Keratinocyte (primary cell): ENCODE measurements around the gene IFT81. TPM values are rescaled to one million over a fixed set of nuclear protein-coding genes. Genes with fewer than 3 reads are reported as not detected.

Experiments
- DNase-seq: peaks from one replicate; pipeline ENCODE4 v3.0.0-alpha.2; 2011; ENCODE audit warnings: low read depth, missing footprints, low spot score
- FAIRE-seq: peaks from 2 replicates; lab custom pipeline; 2011; peaks lifted over from hg19 to GRCh38; lab: Jason Lieb, UNC
- H2AFZ ChIP-seq: 2 replicates; pipeline ENCODE4 v1.6.0; 2012; ENCODE audit warnings: low read length, control low read depth, inconsistent platforms; ENCODE audit not compliant: control insufficient read depth
- H3K27ac ChIP-seq: 2 replicates; pipeline ENCODE4 v1.5.1; 2011; ENCODE audit warnings: low read length; ENCODE audit not compliant: control insufficient read depth, insufficient read depth
- H3K27me3 ChIP-seq: 3 replicates; pipeline ENCODE4 v1.6.0; 2011; ENCODE audit warnings: low read length; ENCODE audit not compliant: control insufficient read depth, insufficient read depth; ENCODE audit errors: extremely low read depth
- H3K36me3 ChIP-seq, 2 experiments: 2 replicates in 1 of 2; 3 replicates in 1 of 2; pipeline ENCODE4 v1.5.1; 2011; ENCODE audit warnings: low read length in 2 of 2, mild to moderate bottlenecking in 1 of 2; ENCODE audit not compliant: control insufficient read depth in 2 of 2, insufficient read depth in 2 of 2; ENCODE audit errors: extremely low read depth in 1 of 2
- H3K4me1 ChIP-seq: 3 replicates; pipeline ENCODE4 v1.5.1; 2011; ENCODE audit warnings: low read length; ENCODE audit not compliant: control insufficient read depth, insufficient read depth; ENCODE audit errors: extremely low read depth
- H3K4me2 ChIP-seq: 3 replicates; pipeline ENCODE4 v1.6.0; 2011; ENCODE audit warnings: low read depth, low read length; ENCODE audit not compliant: control insufficient read depth, insufficient read depth; ENCODE audit errors: extremely low read depth
- H3K4me3 ChIP-seq, 3 experiments: fragments of 200-600 bp in 1 of 3; sonication (generic) in 1 of 3; 2 replicates in 2 of 3; 3 replicates in 1 of 3; pipeline ENCODE4 v1.5.1; 2011 to 2016; ENCODE audit warnings: low read length in 3 of 3, mild to moderate bottlenecking in 3 of 3, control low read depth in 2 of 3, inconsistent platforms in 1 of 3, low read depth in 1 of 3, mixed read lengths in 1 of 3, mixed run types in 1 of 3, moderate library complexity in 1 of 3; ENCODE audit not compliant: control insufficient read depth in 2 of 3, insufficient read depth in 2 of 3; ENCODE audit errors: extremely low read depth in 1 of 3
- H3K79me2 ChIP-seq: 2 replicates; pipeline ENCODE4 v1.6.0; 2012; ENCODE audit warnings: low read length; ENCODE audit not compliant: control insufficient read depth, insufficient read depth
- H3K9ac ChIP-seq: 3 replicates; pipeline ENCODE4 v1.6.0; 2011; ENCODE audit warnings: low read length; ENCODE audit not compliant: control insufficient read depth, insufficient read depth; ENCODE audit errors: extremely low read depth
- H3K9me1 ChIP-seq: 3 replicates; pipeline ENCODE4 v1.6.0; 2011; ENCODE audit warnings: low read length; ENCODE audit not compliant: control insufficient read depth, insufficient read depth; ENCODE audit errors: extremely low read depth
- H3K9me3 ChIP-seq: 2 replicates; pipeline ENCODE4 v1.5.1; 2012; ENCODE audit warnings: low read depth, low read length; ENCODE audit not compliant: control insufficient read depth
- H4K20me1 ChIP-seq: 3 replicates; pipeline ENCODE4 v1.6.0; 2011; ENCODE audit warnings: low read length; ENCODE audit not compliant: control insufficient read depth, insufficient read depth; ENCODE audit errors: extremely low read depth
- CTCF ChIP-seq, 3 experiments: IDR thresholded peaks in 1 of 3; conservative IDR thresholded peaks in 1 of 3; optimal IDR thresholded peaks in 1 of 3; 2 replicates in 2 of 3; 3 replicates in 1 of 3; pipeline versions ENCODE3 to v1.5.1; 2011; ENCODE audit warnings: low read length in 3 of 3, mild to moderate bottlenecking in 3 of 3, moderate library complexity in 2 of 3, control low read depth in 1 of 3, inconsistent platforms in 1 of 3; ENCODE audit not compliant: insufficient read depth in 2 of 3; ENCODE audit errors: extremely low read depth in 1 of 3
- EZH2 ChIP-seq: IDR thresholded peaks from one replicate; pipeline ENCODE4 v1.6.1; 2012; ENCODE audit warnings: inconsistent platforms, mild to moderate bottlenecking, low read length, moderate library complexity
- dilution Hi-C: fragments of 300-500 bp; cut with MboI; formaldehyde crosslinking; loops from one replicate; pipeline ENCODE4 v1.7.0; 2020; ENCODE audit warnings: low sequenced_read_pairs; ENCODE audit not compliant: extremely low pct_ligation_motif_present
- polyA plus RNA-seq, 5 experiments: library from polyadenylated mRNA; depleted of rRNA in 3 of 5; stranded (reverse) in 3 of 5; stranded (forward) in 1 of 5; unstranded in 1 of 5; fragments of >200 nt; gene quantifications; 1 replicate in 1 of 5; 2 replicates in 3 of 5; 3 replicates in 1 of 5; pipeline versions ENCODE4 v1.2.1 to v1.2.3, GENCODE V29; 2011 to 2012; ENCODE audit warnings: missing spikeins in 2 of 5, low read depth in 1 of 5, low replicate concordance in 1 of 5

The IFT81 gene
- polyA plus RNA-seq, 1 donor (not counting 4 experiments of a cell fraction or from before 2014, with no cell fraction given): 8.9 TPM

- H3K79me2 ChIP-seq: no peaks in the 10 kb centered on the region
- H3K9ac ChIP-seq: no peak overlapping the region
- no peaks in the 10 kb centered on the region for H3K9me3 ChIP-seq
- H4K20me1 ChIP-seq: no peaks in the 10 kb centered on the region
- no peak overlapping the region for H3K4me2 ChIP-seq
- DNase-seq: no peak
- TF ChIP-seq CTCF (optimal IDR thresholded peaks at IDR 0.05 in 1 of 3, IDR thresholded peaks at IDR 0.05 in 1 of 3, conservative IDR thresholded peaks at IDR 0.05 in 1 of 3; ENCODE audit: extremely low read depth in 1 of 3, insufficient read depth in 2 of 3, low read length in 3 of 3) (no peak), EZH2 (no peak)
- dilution Hi-C loops: no loop called here
- H3K4me3 ChIP-seq: no peak overlapping the region
- H3K27ac ChIP-seq: no peak overlapping the region
- H3K27me3 ChIP-seq: no peaks in the 10 kb centered on the region
- peaks cover 0 to 4% of the 10 kb centered on the region in 2 experiments for H3K36me3 ChIP-seq
- no peaks in the 10 kb centered on the region for H3K9me1 ChIP-seq
- FAIRE-seq: no peak
- no peaks in the 10 kb centered on the region for H3K4me1 ChIP-seq
- no peak overlapping the region for H2AFZ ChIP-seq
Measured at GRCh38 chr12:110165540-110166159, 41.5 kb downstream of the IFT81 start.

GRCh38 chr12:110168732-110169455, 44.7 kb downstream of the IFT81 start:
- Histone ChIP-seq H3K36me3 (peaks cover 0 to 4% of the 10 kb centered on the region in 2 experiments), H3K27me3 (no peaks in the 10 kb centered on the region), H3K4me3 (no peak overlapping the region), H3K4me1 (no peaks in the 10 kb centered on the region), H3K4me2 (no peak overlapping the region), H3K9me3 (no peaks in the 10 kb centered on the region), H3K79me2 (no peaks in the 10 kb centered on the region), H2AFZ (no peak overlapping the region), H4K20me1 (no peaks in the 10 kb centered on the region), H3K9ac (no peak overlapping the region), H3K9me1 (no peaks in the 10 kb centered on the region), H3K27ac (no peak overlapping the region)
- TF ChIP-seq CTCF (optimal IDR thresholded peaks at IDR 0.05 in 1 of 3, IDR thresholded peaks at IDR 0.05 in 1 of 3, conservative IDR thresholded peaks at IDR 0.05 in 1 of 3; ENCODE audit: extremely low read depth in 1 of 3, insufficient read depth in 2 of 3, low read length in 3 of 3) (no peak), EZH2 (no peak)
- DNase-seq (no peak), FAIRE-seq (no peak)
- dilution Hi-C loops: no loop called here
